GM12801 (cell line): ENCODE data around the gene TMEM132E.

Experiments used
- TF ChIP-seq, protein P1 (sequence below): IDR thresholded peaks from one replicate; pipeline ENCODE4 v1.5.1; 2011; ENCODE audit warnings: control low read depth; ENCODE audit not compliant: insufficient read length; ENCODE audit errors: extremely low read depth

Gene TMEM132E

DNA sequence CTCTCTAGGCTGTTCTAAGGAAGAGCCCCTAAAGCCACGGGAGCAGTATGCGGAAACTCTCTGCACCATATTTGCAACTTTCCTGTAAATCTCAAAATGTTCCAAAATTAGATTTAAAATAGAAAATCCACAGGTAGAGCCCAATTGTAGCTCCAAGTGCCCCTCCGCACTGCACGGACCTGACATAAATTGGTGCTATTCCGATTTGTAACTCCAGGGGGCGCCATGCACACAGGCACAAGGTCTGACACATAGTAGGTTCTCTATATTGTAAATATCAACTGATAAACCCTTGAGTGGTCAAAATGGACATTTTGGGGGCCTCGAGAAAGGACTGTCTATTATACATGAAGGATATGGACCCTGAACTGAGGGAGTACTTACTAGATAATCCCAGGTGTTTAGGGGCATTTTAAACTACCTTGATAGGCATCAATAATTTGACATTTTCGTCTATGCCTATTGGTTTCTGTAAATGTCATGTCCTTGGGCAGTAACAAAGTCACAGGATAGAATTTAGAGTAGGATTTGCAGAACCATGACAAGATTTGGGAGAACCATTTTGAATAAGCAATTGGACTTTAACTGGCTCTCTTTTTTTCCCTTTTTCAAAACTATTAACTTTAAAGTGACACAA lies 36.6 kb upstream of the TMEM132E start:
- TF ChIP-seq, protein P1, sequence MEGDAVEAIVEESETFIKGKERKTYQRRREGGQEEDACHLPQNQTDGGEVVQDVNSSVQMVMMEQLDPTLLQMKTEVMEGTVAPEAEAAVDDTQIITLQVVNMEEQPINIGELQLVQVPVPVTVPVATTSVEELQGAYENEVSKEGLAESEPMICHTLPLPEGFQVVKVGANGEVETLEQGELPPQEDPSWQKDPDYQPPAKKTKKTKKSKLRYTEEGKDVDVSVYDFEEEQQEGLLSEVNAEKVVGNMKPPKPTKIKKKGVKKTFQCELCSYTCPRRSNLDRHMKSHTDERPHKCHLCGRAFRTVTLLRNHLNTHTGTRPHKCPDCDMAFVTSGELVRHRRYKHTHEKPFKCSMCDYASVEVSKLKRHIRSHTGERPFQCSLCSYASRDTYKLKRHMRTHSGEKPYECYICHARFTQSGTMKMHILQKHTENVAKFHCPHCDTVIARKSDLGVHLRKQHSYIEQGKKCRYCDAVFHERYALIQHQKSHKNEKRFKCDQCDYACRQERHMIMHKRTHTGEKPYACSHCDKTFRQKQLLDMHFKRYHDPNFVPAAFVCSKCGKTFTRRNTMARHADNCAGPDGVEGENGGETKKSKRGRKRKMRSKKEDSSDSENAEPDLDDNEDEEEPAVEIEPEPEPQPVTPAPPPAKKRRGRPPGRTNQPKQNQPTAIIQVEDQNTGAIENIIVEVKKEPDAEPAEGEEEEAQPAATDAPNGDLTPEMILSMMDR: peak; percentile 22

DNA sequence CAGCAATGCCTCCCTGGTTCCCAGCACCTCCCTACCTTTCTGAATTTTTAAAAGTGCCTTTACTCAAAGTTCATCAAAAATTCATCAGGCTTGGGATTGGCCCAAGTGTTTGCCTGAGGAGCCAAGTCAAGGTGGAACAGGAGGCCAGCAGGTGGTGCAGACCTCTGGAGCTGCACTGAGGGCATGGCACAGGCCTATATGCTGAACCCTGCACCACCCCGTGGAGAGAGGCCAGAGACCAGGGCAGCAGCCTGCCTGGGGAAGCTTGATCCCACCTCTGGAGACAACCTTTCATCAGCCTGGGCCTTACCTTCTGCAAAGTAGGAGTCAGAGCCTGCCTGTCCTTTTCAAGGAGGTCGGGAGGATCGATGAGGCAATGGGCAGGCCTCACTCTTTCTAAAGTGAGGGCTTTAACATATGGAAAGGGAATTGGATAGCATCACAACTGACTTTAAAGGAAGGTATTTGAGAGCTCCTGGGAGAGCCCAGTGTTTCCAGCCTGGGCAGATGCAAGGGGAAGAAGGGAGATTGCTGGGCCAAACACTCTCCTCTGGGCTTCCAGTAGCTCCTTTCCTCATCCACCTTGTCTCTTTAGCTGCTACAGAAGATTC lies 31.8 kb upstream of the TMEM132E start:
- TF ChIP-seq, protein P1: no peak

DNA sequence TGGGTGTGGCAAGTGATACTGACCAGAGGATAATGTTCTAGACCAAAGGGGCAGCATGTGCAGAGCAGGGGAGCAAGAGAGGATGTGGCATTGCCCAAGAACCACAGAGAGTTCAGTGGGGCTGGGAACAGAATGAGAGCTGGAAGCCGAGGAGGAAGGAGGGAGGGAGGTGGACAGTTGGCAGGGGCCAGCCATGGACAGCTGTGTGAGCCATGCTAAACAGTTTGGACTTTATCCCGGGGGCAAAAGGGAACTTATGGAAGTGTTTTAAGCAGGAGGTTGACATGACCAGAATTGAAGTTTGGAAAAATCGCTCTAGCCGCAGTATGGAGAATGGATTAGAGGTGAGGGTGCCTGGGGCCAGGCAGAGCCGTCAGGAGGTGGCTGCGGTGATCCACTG lies 29.4 kb upstream of the TMEM132E start:
- TF ChIP-seq, protein P1: no peak

DNA sequence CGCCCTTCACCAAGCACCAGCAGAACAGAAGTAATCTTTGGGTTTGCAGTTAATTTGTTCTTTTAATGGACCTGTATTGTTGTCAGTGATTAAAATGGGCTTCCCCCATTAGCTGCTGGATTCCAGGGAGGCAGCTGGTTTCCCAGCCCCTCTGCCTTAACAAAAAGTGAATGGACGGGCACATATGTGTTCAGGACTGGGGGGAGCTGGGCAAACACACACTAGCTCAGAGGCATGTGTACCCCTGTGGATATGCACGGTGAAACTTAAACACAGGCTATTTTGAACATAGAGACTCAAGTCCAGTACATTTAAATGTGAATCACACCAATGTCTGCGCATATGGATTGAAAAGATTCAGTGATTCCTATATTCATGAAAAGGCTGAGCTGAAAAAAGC lies 25.5 kb upstream of the TMEM132E start:
- TF ChIP-seq, protein P1: no peak

DNA sequence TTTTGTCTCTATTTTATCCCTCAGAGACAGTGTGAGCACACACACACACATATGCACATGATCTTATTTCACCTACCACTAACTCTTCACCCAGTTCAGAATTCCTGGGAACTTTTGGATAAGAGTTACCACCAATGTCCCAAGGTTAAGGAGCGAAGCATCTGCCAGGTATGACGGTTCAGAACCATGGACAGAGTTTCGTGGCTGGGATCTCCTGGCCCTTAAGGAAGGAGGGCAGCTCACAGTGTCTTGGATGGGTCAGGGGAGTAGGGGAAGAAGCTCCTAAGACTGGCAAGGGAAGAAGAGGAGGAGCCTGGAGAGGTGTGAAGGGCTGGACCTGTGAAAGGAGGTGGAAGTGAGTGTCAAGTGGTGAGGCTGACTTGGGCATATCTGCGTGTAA lies 23.0 kb upstream of the TMEM132E start:
- TF ChIP-seq, protein P1: no peak

DNA sequence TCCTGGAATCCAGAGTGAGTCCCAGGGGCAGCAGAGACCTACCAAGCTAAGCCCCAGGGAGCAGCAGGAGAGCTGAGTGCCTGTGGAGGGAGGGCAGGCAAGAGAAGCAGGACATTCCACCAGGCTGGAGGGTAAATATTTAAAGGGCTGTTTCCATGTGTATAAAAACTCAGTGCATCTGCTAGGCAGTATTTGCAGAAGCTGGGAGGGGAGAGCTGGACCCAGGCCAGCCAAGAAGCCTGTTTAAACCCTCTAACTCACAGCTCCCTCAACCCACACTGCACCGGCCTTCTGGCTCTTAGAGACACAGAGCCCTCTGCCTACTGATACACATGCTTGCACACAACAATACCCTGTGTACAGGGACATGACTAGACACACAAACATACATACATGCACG lies 22.5 kb upstream of the TMEM132E start:
- TF ChIP-seq, protein P1: no peak

DNA sequence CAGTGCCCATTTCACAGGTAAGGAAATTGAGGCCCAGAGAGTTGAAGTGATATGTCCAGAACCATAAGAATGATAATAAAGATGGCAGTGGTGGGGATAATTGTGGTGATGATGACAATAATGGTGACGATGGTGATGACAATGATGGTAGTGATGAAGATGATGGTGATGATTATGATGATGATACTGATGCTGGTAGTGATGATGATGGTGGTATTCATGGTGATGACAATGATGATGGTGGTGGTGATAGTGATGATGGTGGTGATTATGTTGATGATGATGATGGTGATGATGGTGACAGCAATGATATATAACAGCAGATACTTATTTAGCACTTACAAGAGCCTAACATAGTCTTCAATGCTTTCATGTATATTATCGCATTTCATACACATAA lies 18.1 kb upstream of the TMEM132E start:
- TF ChIP-seq, protein P1: no peak
